Measurements from ENCODE around the gene RPP14. TPM values are rescaled to one million over a fixed set of nuclear protein-coding genes. Genes with fewer than 3 reads are reported as not detected.

The RPP14 gene
- total and polyA plus RNA-seq, 2 donors (not counting 1 experiment from before 2014, with no cell fraction given): 10.6 to 17.1 TPM

GRCh38 chr3:58333206-58334012 lies 27.4 kb downstream of the RPP14 start:
- DNase-seq (ENCODE audit: low read depth in 2 of 2): peak in 1 of 2 donors; percentile 40
- Histone ChIP-seq H3K4me3 (replicated peaks in 1 of 4; ENCODE audit: control extremely low read depth in 1 of 4, insufficient read depth in 1 of 4, low read depth in 3 of 4, low read length in 4 of 4) (peak overlapping the region; percentile 82 to 94 (median 89)), H3K27me3 (ENCODE audit: control insufficient read depth, insufficient read depth, low read length) (no peaks in the 10 kb centered on the region), H2AFZ (ENCODE audit: low read length) (no peak overlapping the region), H3K4me1 (ENCODE audit: control insufficient read depth, extremely low read depth, insufficient read depth, low read length) (peaks cover 17% of the 10 kb centered on the region), H3K9ac (ENCODE audit: insufficient read depth, low read length) (peak overlapping the region; percentile 71), H4K20me1 (ENCODE audit: control insufficient read depth, extremely low read depth, insufficient read depth, low read length) (no peaks in the 10 kb centered on the region), H3K79me2 (ENCODE audit: control insufficient read depth, insufficient read depth, low read length) (peaks cover 15% of the 10 kb centered on the region), H3K36me3 (ENCODE audit: control insufficient read depth, insufficient read depth, low read length) (no peaks in the 10 kb centered on the region), H3K27ac (ENCODE audit: insufficient read depth, low read length) (peak overlapping the region; percentile 60), H3K9me3 (ENCODE audit: control insufficient read depth, insufficient read depth, low read depth, low read length) (no peaks in the 10 kb centered on the region), H3K4me2 (ENCODE audit: extremely low read depth, insufficient read depth, low read length) (peak overlapping the region; percentile 71)
- TF ChIP-seq EZH2 (IDR thresholded peaks at IDR 0.05; ENCODE audit: low read length, missing control alignments) (no peak), CTCF (conservative IDR thresholded peaks at IDR 0.05 in 1 of 2, IDR thresholded peaks at IDR 0.05 in 1 of 2; ENCODE audit: low read depth in 1 of 2, low read length in 2 of 2) (peak in 1 of 2 donors; percentile 14)

- peak overlapping the region; percentile 71 for H3K4me2 ChIP-seq (ENCODE audit: extremely low read depth, insufficient read depth, low read length)
- peak overlapping the region; percentile 82 to 94 (median 89) for H3K4me3 ChIP-seq (replicated peaks in 1 of 4; ENCODE audit: control extremely low read depth in 1 of 4, insufficient read depth in 1 of 4, low read depth in 3 of 4, low read length in 4 of 4)
- H3K27me3 ChIP-seq (ENCODE audit: control insufficient read depth, insufficient read depth, low read length): no peaks in the 10 kb centered on the region
- H3K4me1 ChIP-seq (ENCODE audit: control insufficient read depth, extremely low read depth, insufficient read depth, low read length): peaks cover 17% of the 10 kb centered on the region
- peaks cover 15% of the 10 kb centered on the region for H3K79me2 ChIP-seq (ENCODE audit: control insufficient read depth, insufficient read depth, low read length)
- peak overlapping the region; percentile 4 for H3K27ac ChIP-seq (ENCODE audit: insufficient read depth, low read length)
- no peak overlapping the region for H2AFZ ChIP-seq (ENCODE audit: low read length)
- no peak for DNase-seq (ENCODE audit: low read depth in 2 of 2)
- no peak overlapping the region for H3K9ac ChIP-seq (ENCODE audit: insufficient read depth, low read length)
- no peaks in the 10 kb centered on the region for H3K36me3 ChIP-seq (ENCODE audit: control insufficient read depth, insufficient read depth, low read length)
- no peaks in the 10 kb centered on the region for H4K20me1 ChIP-seq (ENCODE audit: control insufficient read depth, extremely low read depth, insufficient read depth, low read length)
- TF ChIP-seq CTCF (conservative IDR thresholded peaks at IDR 0.05 in 1 of 2, IDR thresholded peaks at IDR 0.05 in 1 of 2; ENCODE audit: low read depth in 1 of 2, low read length in 2 of 2): no peak
- no peak for TF ChIP-seq EZH2 (IDR thresholded peaks at IDR 0.05; ENCODE audit: low read length, missing control alignments)
- H3K9me3 ChIP-seq (ENCODE audit: control insufficient read depth, insufficient read depth, low read depth, low read length): no peaks in the 10 kb centered on the region
Observed at GRCh38 chr3:58334013-58334321, 27.9 kb downstream of the RPP14 start.

GRCh38 chr3:58334506-58334884 lies 28.4 kb downstream of the RPP14 start:
- Histone ChIP-seq H4K20me1 (ENCODE audit: control insufficient read depth, extremely low read depth, insufficient read depth, low read length) (no peaks in the 10 kb centered on the region), H3K27ac (ENCODE audit: insufficient read depth, low read length) (peak overlapping the region; percentile 86), H3K4me1 (ENCODE audit: control insufficient read depth, extremely low read depth, insufficient read depth, low read length) (peaks cover 17% of the 10 kb centered on the region), H3K4me3 (replicated peaks in 1 of 4; ENCODE audit: control extremely low read depth in 1 of 4, insufficient read depth in 1 of 4, low read depth in 3 of 4, low read length in 4 of 4) (peak overlapping the region; percentile 22 to 94 (median 87)), H3K9me3 (ENCODE audit: control insufficient read depth, insufficient read depth, low read depth, low read length) (no peaks in the 10 kb centered on the region), H3K27me3 (ENCODE audit: control insufficient read depth, insufficient read depth, low read length) (no peaks in the 10 kb centered on the region), H3K9ac (ENCODE audit: insufficient read depth, low read length) (no peak overlapping the region), H3K4me2 (ENCODE audit: extremely low read depth, insufficient read depth, low read length) (peak overlapping the region; percentile 71), H2AFZ (ENCODE audit: low read length) (no peak overlapping the region), H3K79me2 (ENCODE audit: control insufficient read depth, insufficient read depth, low read length) (peaks cover 15% of the 10 kb centered on the region), H3K36me3 (ENCODE audit: control insufficient read depth, insufficient read depth, low read length) (no peaks in the 10 kb centered on the region)
- no peak for DNase-seq (ENCODE audit: low read depth in 2 of 2)
- TF ChIP-seq EZH2 (IDR thresholded peaks at IDR 0.05; ENCODE audit: low read length, missing control alignments) (no peak), CTCF (conservative IDR thresholded peaks at IDR 0.05 in 1 of 2, IDR thresholded peaks at IDR 0.05 in 1 of 2; ENCODE audit: low read depth in 1 of 2, low read length in 2 of 2) (no peak)

Measured in fibroblast of lung (primary cell).